HG02981 (cell line): ENCODE results near the gene CMTM3.
"Not testable (repeated sequence)": the region's sequence is repeated elsewhere in the genome, so short reads cannot be mapped to it uniquely, and the experiment has no call there.

Experiments used
- ATAC-seq: cut with Tn5 transposase; IDR thresholded peaks from one replicate; pipeline ENCODE4 v1.9.1; 2021; ENCODE audit warnings: mild to moderate bottlenecking, moderate library complexity; ENCODE audit not compliant: unreplicated experiment

CMTM3 gene, protein sequence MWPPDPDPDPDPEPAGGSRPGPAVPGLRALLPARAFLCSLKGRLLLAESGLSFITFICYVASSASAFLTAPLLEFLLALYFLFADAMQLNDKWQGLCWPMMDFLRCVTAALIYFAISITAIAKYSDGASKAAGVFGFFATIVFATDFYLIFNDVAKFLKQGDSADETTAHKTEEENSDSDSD

DNA sequence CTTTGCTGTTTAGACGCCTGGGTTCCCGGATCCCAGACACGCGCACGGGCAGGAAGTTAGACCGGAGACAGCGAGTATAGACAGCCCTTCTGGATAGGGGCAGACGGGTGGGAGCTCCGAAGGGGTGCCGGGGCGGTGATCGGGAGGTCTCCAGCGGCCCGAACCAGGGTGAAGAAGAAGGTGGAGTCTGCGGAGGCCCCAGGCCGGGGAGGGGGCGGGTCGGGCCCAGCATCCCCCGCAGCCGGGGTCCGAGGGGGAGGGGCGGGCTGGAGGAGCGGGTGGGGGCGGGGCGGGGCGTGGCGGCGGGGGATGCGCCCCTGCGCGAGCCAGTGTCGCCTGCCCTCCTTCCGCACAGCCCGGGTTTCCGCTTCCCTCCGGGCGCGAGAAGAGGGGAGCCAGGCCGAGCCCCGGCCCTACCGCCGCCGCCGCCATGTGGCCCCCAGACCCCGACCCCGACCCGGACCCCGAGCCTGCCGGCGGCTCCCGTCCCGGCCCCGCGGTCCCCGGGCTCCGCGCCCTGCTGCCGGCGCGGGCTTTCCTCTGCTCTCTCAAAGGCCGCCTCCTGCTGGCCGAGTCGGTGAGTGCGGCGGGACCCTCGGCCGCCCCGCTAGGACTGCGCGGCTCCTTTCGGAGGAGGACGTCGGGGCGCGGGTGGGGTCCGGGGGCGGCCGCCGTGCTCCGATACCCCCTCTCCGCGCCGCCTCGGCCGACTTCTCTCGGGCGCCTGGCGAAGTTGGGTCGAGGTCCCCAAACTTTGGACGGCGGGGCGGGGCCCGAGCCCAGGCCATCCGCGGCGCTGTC, at the start of gene CMTM3:
Gene CMTM3 (plus strand): TSS at position 329 of the 801 bp plus-strand sequence. CDS start 102 bp downstream, at position 431.
- ATAC-seq: peak; percentile 45

DNA sequence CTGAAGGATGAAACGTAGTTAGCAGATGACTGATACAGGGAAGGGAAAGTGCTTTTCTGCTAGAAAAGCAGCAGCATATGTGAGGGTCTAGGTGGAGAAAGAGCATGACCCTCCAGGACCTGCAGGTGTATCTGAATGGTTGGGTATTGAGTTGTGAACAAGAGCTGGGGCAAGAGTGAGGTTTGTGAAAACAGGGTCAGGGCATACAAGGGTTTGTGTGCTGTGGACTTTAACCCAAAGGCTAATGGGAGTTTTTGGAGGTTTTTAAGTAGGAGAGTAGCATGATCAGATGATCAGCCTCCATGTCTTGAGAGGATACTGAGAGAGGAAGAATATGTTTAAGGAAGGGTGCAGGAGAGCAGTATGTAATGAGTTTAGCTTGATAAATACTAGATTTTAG, 44.4 kb upstream of the CMTM3 start:
- ATAC-seq: no peak

DNA sequence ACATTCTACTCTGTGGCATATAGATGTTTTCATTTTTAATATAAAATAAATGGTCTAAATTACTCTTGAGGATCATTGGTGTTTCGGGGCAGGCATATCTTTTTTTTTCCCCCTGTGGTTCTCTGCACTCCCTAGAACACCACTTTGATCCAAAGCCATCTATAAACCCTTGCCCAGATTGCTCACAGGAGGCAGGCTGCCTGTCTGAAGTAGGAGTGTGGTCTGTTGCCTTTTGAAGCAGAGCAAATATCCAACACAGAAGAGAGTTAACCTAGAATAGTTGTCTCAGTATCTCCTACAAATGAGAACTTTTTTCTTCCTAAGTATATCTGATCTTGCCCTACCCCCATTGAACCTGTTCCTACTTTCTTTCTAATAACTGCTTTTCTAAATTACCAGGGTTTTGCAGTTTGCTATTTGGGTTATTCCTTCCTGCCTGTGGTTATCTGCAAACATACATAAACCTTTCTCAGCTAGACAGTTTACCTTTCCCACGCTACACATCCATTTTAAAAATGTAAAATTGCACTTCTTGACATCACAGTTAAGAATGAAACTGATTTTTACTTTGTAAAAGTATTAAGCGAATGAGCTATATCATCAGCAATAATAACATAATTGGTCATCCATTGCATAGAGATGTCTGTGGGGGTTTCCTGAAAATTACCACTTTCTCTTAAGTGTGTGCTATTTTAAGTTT, 43.0 kb upstream of the CMTM3 start:
- no peak for ATAC-seq

DNA sequence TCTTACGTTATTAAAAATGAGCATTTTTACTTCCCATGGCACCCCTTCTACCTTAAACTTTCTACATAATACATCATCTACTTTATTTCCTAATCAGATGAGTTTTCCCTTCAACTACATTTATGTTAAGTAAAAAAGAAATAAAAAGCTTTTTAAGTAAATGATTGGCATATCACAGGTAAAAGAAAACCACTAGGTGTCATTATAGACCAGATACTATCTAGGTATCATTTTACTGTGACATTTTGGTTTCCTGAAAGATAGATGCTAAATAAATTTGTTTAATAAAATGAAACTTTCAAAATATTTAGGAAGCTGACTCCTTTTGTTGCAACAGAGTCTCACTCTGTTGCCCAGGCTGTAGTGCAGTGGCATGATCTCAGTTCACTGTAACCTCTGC, 42.1 kb upstream of the CMTM3 start:
- no peak for ATAC-seq

- ATAC-seq: no peak
Measured at GRCh38 chr16:66562986-66563385, 41.5 kb upstream of the CMTM3 start.

DNA sequence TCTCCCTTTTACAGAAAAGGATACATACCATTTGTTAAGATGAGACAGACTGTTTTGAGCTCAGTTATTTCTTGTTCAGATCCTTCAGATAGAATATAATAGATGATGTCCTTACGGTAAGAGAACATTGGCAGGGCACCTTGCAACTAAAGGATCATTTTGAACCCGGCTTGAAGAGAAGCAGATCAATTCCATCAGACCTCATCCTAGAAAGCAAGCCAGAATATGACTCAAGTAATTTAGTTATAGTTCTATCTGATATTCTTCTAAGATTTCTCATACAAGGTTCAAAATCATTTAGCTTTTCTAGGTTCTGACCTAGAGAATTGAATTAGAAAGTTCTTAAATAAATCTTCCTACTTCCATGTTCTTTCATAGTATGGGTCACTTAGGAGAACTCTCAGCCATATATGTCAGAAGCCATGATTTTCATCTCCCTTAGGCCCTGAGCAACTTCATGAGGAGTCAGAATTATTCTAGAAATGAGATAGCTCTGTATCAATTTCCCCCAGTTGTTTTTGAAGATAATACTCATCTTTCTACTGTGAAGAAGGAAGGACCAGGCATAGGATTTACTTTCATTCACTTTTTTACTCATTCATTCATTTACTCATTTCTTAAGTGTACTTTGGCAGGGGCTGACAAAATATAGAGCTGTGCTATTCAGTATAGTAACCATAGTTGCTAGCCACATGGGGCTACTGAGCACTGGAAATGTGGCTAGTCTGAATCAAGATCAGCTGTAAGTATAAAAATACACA, 40.8 kb upstream of the CMTM3 start:
- ATAC-seq: no peak

GRCh38 chr16:66566051-66566901, 38.2 kb upstream of the CMTM3 start, which contains the start of gene CMTM1:
Gene CMTM1, plus strand, starts transcription at chr16:66566439. Its CDS starts 75 bp downstream, at chr16:66566514.
- ATAC-seq: no peak

- not testable (repeated sequence) for ATAC-seq
Measured at GRCh38 chr16:66567270-66567669, 37.2 kb upstream of the CMTM3 start.

DNA sequence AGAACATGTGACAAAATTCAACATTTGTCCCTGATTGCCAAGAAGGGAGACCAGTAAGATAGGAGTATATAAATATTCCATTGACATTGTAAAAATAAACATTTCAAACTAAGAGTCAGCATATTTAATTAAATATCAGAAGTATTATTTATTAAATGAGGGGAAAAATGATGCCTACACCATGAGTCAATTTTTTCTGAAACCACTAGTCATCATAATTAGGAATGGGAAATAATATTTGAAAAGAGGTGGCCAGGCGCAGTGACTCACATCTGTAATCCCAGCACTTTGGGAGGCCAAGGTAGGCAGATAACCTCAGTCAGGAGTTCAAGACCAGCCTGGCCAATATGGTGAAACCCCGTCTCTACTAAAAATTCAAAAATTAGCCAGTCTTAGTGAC, 36.1 kb upstream of the CMTM3 start:
- no peak for ATAC-seq

DNA sequence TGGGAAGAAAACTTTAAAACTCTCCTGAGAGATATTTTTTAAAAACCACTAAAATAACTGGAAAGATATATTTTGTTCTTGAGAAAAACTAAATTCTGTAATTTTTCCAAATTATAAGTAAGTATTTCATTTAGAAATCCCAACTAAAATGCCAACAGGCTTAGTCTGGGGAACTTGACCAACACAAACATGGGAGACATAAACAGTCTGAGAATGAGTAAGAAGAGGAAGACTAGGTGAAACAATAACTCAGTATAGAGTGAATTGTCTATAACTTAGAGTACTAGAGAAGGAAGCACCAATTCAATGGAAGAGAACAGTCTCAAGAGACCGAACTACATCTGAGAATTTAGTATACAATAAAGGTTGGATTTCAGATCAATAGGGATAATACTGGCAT, 35.4 kb upstream of the CMTM3 start:
- no peak for ATAC-seq

DNA sequence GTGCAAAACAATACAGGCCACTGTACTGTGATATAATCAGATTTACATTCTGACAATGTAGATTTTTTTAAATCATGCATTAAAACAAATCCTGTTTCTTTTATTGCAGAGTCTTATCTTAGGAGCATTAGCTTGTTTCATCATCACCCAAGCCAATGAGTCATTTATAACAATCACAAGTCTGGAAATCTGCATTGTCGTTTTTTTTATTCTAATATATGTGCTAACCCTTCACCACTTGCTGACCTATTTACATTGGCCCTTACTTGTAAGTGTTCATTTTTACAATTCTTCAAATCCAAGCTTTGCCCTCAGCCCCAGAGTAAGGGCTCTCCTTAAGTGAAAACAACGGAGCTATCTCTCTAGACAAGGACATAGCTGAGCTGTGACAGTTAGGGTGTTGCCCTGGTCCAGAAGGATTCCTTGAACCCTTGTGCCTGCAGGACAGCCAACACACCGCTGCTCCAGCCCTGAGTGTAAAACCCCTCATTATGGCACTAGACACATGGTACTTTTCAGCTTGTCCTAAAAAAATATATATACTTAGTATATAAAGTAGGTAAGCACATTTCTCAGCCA, 34.6 kb upstream of the CMTM3 start:
- no peak for ATAC-seq

GRCh38 chr16:66572356-66572755, 32.1 kb upstream of the CMTM3 start:
- no peak for ATAC-seq

DNA sequence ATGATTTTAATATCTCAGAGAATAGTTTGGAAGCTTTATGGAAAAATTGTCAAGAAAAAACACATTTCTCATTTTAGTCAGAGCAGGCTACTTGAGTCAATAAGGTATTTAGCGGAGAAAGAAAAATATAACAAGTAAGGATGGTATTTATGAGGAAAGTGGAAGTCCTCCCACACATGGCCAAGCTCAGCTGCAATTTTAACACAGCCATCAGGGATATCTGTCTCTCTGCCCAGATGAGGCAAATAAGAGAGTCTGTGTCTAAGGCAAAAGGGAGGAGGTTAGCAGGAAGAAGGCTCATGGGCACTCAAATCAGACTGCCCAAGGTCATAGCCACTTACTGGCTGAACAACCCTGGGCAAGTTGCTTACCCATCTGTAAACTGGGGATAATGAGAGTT, 30.4 kb upstream of the CMTM3 start:
- no peak for ATAC-seq

- ATAC-seq: no peak
Measured at GRCh38 chr16:66574531-66574930, 30.0 kb upstream of the CMTM3 start.

DNA sequence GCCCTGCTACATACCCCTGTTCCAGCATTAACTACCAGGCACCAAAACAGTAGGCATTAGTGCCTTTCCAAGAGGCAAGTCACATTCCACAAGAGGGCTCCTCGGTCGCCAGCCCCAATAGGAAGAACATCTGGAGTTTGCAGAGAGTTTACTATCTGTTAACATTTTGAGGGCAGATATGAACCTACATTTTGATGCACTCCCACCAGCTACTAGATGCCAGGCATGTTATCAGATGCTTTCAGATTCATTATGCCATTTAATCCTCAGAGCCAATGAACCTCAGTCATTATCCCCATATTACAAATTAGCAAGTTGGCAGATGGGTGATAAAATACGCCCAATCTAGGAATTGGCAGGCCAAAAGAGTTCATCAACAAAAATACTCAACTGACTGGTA, 29.4 kb upstream of the CMTM3 start:
- no peak for ATAC-seq

GRCh38 chr16:66576296-66576695, 28.2 kb upstream of the CMTM3 start:
- no peak for ATAC-seq

DNA sequence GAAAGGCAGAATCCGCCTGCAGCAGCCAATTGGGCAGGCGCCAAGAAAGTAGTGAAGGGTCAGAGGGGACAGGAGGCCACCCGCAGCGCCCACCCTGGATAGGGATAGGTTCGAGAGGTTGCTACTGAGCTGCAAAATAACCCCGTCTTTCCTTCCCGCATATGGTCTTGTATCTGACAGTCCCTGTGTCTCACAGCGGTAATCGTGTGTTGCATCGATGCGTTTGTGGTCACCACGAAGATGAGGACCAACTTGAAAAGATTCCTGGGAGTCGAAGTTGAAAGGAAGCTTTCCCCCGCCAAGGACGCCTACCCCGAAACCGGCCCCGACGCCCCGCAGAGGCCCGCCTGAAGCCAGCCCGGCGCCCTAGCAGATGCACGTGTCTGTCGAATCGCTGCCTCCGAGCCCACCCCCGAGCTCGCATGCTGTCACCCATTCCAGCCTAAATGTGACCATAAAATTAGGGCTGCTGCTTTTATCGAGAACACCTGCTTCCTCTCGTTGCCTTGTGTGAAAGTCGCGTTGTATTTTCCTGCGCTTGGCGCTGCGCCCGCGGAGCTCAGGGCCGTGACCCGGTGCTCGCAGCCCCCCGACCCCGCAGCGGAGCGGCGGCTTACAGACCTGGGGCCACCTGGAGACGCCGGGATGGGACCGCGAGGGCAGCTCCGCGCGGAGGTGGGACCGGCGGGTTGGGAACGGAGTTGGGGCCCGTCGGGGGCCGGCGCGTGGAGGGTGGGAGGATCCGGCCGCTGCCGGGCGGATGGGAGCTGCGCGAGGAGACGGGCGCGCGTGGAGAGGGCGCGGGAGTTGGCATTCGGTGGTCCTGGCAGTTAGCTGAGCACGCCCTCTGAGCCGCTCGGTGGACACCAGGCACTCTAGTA, 25.6 kb upstream of the CMTM3 start, which contains the start of gene CMTM2:
Gene CMTM2 (plus strand): TSS at position 813 of the 881 bp plus-strand sequence. CDS start 145 bp downstream, outside the sequence.
- no peak for ATAC-seq

GRCh38 chr16:66580605-66581209, 23.8 kb upstream of the CMTM3 start:
- no peak for ATAC-seq
